ENCODE measurements around the gene MRTFA.

MRTFA gene

DNA sequence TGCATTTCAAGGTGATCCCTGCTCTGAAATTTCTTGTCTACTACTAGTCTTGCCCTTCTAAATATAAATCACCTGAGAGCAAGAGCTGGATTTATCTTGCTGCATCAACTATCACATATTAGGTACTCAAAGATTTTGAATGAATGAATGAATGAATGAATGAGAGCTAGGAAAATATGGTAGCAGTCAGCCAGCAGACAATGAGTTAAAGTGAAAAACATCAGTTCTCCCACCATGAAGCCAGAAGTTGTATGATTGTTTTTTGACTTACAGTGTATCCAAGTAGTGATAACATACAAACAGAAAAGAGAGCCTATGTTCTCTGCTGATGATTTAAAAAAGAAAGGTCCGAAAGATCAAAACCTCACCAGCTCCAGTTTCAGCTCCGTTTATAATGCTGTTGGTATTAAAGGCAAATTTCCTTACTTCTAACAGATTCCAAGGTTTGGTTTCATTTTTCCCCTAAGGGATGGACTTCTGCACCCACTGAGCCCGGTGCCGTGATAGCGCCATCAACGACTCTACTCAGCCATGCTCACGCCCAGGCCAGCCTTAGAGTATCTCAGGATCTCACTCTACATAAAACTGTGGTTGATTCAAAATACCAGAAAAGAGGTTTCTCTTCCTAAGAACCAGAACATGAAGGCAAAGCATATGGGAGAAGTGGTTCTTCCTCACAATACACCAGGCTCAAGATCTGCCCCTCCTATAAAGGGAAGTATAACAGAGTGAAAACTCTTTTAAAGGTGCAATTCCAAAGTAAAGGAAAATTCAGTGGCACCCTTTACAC is 174.1 kb downstream of the MRTFA start:
- no peaks in the 10 kb centered on the region for H3K4me1 ChIP-seq (ENCODE audit: control insufficient read depth, insufficient read depth, low read length)
- H3K27me3 ChIP-seq (ENCODE audit: control insufficient read depth, insufficient read depth, low read length) = no peaks in the 10 kb centered on the region
- no peak overlapping the region for H3K9ac ChIP-seq (ENCODE audit: low read length)
- no peaks in the 10 kb centered on the region for H3K36me3 ChIP-seq (ENCODE audit: control insufficient read depth, insufficient read depth, low read length)
- no peak overlapping the region for H3K27ac ChIP-seq (ENCODE audit: low read depth, low read length)
- peak overlapping the region; percentile 58 for H3K4me3 ChIP-seq (ENCODE audit: low read length)

DNA sequence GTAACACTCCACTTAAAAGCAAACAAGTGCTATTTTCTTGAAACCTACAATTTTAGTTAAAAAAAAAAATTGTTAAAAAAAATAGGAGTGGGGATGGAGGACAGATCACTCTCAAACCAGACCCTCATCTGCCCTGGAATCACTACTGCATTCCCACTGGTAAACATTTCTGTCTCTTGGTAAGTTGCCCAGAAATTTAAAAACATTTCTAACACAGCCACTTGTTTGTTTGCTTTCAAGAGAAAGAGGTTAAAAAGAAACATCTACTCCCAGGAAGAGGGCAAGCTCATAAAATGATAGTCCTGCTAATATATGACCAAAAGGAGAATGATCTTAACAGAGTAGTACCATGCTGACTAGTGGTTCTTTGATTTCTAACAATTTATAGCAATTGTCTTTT is 182.8 kb downstream of the MRTFA start:
- Histone ChIP-seq H3K9ac (ENCODE audit: low read length) (no peak overlapping the region), H3K27ac (ENCODE audit: low read depth, low read length) (no peak overlapping the region), H3K27me3 (ENCODE audit: control insufficient read depth, insufficient read depth, low read length) (no peaks in the 10 kb centered on the region), H3K36me3 (ENCODE audit: control insufficient read depth, insufficient read depth, low read length) (no peaks in the 10 kb centered on the region), H3K4me3 (ENCODE audit: low read length) (no peak overlapping the region), H3K4me1 (ENCODE audit: control insufficient read depth, insufficient read depth, low read length) (peaks cover 3% of the 10 kb centered on the region)

DNA sequence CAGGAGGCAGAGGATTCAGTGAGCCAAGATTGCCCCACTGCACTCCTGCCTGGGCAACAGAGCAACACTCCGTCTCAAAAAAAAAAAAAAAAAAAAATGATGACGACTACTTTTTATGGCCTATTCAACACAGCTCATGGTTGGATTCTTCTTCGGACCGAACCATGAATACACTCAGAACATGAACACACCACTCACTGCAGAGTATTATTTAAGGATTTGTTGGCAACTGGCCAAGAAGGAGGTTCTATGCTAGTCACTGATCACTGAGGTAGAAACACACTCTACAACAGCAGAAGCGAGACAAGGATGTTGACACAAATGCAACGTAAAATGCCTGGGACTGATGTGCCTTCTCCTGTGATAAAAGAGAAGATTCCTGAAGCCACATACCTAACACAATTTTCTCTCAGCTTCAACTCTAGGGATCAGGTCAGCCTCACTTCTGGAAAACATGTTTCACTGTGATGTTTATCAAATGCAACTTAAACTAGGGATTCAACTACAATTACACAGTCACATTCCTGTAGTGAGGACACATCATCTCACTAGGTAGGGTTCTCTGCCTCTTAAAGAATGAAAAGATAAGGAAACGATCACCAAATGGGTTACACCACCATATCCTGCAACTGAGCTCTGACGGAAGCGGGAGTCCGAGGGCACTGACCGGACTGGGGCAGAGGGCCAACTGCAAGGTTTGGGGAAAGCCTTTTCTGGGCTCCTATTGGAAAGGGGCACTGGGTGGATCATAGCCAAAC is 183.6 kb downstream of the MRTFA start:
- Histone ChIP-seq H3K27me3 (ENCODE audit: control insufficient read depth, insufficient read depth, low read length) (no peaks in the 10 kb centered on the region), H3K9ac (ENCODE audit: low read length) (no peak overlapping the region), H3K4me3 (ENCODE audit: low read length) (no peak overlapping the region), H3K4me1 (ENCODE audit: control insufficient read depth, insufficient read depth, low read length) (peaks cover 3% of the 10 kb centered on the region), H3K36me3 (ENCODE audit: control insufficient read depth, insufficient read depth, low read length) (no peaks in the 10 kb centered on the region), H3K27ac (ENCODE audit: low read depth, low read length) (no peak overlapping the region)

DNA sequence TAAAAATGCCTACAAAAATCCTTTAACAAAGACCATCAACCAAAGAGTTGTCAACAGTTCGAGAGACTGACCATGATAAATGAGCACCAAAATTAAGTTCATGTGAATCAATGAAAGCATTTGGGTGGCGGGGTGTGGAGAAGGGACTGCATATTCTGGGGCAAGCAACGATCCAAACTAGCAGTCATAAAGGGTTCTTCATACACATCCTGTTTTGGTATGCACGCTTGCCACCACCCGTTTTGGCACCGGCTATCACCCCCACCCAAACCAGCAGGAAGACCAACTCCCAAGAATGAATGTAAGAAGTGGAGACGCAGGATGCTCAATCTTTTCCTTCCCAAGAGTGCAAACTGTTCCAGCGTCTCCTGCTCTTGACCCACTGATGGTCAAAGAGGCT is 185.3 kb downstream of the MRTFA start:
- Histone ChIP-seq H3K27ac (ENCODE audit: low read depth, low read length) (no peak overlapping the region), H3K36me3 (ENCODE audit: control insufficient read depth, insufficient read depth, low read length) (no peaks in the 10 kb centered on the region), H3K27me3 (ENCODE audit: control insufficient read depth, insufficient read depth, low read length) (no peaks in the 10 kb centered on the region), H3K4me1 (ENCODE audit: control insufficient read depth, insufficient read depth, low read length) (peaks cover 3% of the 10 kb centered on the region), H3K9ac (ENCODE audit: low read length) (no peak overlapping the region), H3K4me3 (ENCODE audit: low read length) (no peak overlapping the region)

DNA sequence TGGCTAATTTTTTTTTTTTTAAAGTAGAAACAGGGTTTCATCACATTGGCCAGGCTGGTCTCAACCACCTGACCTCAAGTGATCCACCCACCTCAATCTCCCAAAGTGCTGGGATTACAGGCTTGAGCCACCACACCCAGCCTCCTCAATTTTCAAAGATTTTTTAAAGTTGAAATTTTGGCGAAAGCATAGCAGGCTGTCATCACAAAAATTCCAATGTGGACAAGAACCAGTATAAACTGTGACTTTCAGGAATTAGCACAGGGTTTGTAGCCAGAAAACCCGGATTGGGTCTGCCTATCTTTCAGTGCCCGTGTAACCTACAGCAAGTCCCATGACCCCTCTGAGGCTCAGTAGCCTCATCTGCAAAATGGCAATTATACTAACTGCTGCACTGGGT is 185.9 kb downstream of the MRTFA start:
- Histone ChIP-seq H3K4me1 (ENCODE audit: control insufficient read depth, insufficient read depth, low read length) (peaks cover 3% of the 10 kb centered on the region), H3K27me3 (ENCODE audit: control insufficient read depth, insufficient read depth, low read length) (no peaks in the 10 kb centered on the region), H3K27ac (ENCODE audit: low read depth, low read length) (no peak overlapping the region), H3K36me3 (ENCODE audit: control insufficient read depth, insufficient read depth, low read length) (no peaks in the 10 kb centered on the region), H3K4me3 (ENCODE audit: low read length) (no peak overlapping the region), H3K9ac (ENCODE audit: low read length) (no peak overlapping the region)

DNA sequence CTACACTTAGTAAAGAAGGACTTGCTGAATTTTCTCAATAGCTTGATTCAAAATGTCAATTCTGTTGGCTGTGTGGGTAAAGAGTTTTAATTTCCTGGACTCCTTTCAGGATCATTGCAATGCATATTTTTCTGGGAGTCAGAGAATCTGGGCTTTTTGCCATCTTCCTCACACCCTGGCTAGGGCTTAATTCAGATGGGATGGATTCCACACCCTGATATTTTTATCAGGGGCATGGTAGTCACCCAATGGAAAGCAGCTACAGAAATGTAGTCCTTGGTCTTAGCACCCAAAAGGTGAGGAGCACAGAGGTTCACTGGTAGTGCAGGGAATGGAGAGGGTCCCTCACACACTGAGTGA is 186.9 kb downstream of the MRTFA start:
- no peaks in the 10 kb centered on the region for H3K27me3 ChIP-seq (ENCODE audit: control insufficient read depth, insufficient read depth, low read length)
- H3K36me3 ChIP-seq (ENCODE audit: control insufficient read depth, insufficient read depth, low read length) = no peaks in the 10 kb centered on the region
- peaks cover 3% of the 10 kb centered on the region for H3K4me1 ChIP-seq (ENCODE audit: control insufficient read depth, insufficient read depth, low read length)
- H3K27ac ChIP-seq (ENCODE audit: low read depth, low read length) = no peak overlapping the region
- H3K4me3 ChIP-seq (ENCODE audit: low read length) = no peak overlapping the region
- H3K9ac ChIP-seq (ENCODE audit: low read length) = no peak overlapping the region

DNA sequence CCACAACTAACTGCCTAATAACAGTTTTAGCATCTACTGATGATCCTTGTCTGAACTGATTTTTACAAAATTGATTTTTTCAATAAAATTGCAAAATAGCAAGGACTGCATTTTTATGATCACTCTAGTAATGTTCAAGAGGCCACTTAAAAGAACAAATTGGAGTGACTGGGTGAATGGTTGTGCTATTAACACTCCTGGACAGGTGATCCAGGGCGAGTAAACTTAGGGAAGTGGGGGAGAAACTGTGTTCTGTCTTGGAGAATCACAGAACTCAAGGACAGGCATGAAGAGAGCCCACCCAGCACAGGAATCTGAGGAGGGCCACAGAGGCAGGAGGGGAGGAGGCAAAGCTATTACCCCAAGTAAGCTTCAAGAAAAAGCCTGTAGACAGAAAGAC is 190.3 kb downstream of the MRTFA start:
- Histone ChIP-seq H3K4me3 (ENCODE audit: low read length) (no peak overlapping the region), H3K9ac (ENCODE audit: low read length) (no peak overlapping the region), H3K27ac (ENCODE audit: low read depth, low read length) (no peak overlapping the region), H3K27me3 (ENCODE audit: control insufficient read depth, insufficient read depth, low read length) (no peaks in the 10 kb centered on the region), H3K4me1 (ENCODE audit: control insufficient read depth, insufficient read depth, low read length) (peaks cover 3% of the 10 kb centered on the region), H3K36me3 (ENCODE audit: control insufficient read depth, insufficient read depth, low read length) (no peaks in the 10 kb centered on the region)

DNA sequence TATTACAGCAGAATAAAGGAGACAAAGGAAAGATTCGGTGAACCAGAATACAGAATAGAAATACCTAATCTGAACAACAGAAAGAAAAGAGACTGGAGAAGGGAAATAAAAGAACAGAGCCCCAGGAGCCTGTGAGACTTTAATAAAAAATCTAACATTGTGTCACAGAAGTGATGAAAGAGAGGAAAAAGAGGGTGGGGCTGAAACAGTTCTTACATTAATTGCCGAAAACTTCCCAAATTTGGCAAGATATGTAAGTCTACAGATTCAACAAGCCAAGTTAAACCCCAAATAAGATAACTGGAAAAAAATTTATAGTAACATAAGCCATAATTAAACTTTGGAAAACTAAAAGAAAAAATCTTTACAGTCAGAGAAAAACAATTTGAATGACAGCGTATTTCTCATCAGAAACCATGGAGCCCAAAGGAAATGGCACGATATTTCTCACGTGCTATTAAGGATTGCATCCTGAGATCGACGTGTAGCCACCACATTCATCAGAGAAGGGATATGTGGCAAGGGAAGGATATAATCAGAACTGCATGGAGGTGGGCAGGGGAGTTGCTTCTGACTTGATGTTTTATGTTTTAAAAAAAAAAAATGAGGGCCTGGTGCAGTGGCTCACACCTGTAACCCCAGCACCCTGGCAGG is 192.2 kb downstream of the MRTFA start:
- no peak overlapping the region for H3K9ac ChIP-seq (ENCODE audit: low read length)
- no peaks in the 10 kb centered on the region for H3K36me3 ChIP-seq (ENCODE audit: control insufficient read depth, insufficient read depth, low read length)
- H3K4me1 ChIP-seq (ENCODE audit: control insufficient read depth, insufficient read depth, low read length) = peaks cover under 1% of the 10 kb centered on the region
- H3K27me3 ChIP-seq (ENCODE audit: control insufficient read depth, insufficient read depth, low read length) = no peaks in the 10 kb centered on the region
- H3K27ac ChIP-seq (ENCODE audit: low read depth, low read length) = no peak overlapping the region
- H3K4me3 ChIP-seq (ENCODE audit: low read length) = no peak overlapping the region

DNA sequence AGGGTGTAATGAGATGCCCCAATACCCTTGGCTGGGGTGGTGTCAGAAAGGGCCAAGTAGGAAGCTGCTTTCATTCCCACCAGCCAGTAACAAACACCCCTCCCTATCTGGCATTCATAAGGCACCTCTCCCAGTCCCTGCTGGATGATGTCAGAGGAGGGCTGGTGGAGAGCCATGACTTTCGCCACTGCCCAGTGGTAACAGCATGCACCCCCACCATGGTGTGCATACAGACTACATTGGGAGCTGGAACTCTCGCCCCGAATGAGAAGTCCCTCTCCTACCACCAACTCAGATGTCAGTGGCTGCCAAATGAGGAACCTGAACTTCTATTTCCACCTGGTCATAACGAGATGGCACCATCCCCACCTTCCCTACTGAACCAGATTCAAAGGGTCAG is 192.8 kb downstream of the MRTFA start:
- Histone ChIP-seq H3K36me3 (ENCODE audit: control insufficient read depth, insufficient read depth, low read length) (no peaks in the 10 kb centered on the region), H3K4me1 (ENCODE audit: control insufficient read depth, insufficient read depth, low read length) (no peaks in the 10 kb centered on the region), H3K27ac (ENCODE audit: low read depth, low read length) (no peak overlapping the region), H3K27me3 (ENCODE audit: control insufficient read depth, insufficient read depth, low read length) (no peaks in the 10 kb centered on the region), H3K9ac (ENCODE audit: low read length) (no peak overlapping the region), H3K4me3 (ENCODE audit: low read length) (no peak overlapping the region)

DNA sequence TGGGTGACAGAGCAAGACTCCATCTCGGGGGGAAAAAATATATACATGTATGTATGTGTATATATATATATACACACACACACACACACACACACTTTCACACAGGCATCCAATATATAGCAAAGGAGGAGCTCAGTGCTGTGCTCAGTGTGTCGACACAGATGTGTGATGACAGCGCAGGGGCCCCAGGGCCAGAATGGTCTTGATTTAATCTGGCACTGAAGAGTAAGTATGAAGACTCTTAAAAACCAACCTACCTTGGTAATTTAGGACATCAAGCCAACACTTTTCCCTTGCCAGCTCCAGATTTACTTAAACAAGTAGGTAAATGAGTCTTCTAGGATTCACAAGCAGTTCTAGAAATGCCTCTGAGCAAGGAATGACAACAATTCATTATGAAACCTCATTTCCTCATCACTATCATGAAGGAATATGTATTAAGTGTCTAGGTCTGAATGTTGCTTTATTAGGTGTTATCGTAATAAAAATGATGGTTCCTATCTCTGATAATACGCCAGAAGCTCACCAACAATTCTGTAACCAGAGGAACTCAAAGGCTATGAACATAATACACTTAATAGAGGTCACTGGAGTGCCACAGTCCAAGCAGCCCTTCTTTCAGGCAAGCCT is 194.6 kb downstream of the MRTFA start:
- Histone ChIP-seq H3K9ac (ENCODE audit: low read length) (no peak overlapping the region), H3K4me1 (ENCODE audit: control insufficient read depth, insufficient read depth, low read length) (peaks cover 2% of the 10 kb centered on the region), H3K27ac (ENCODE audit: low read depth, low read length) (no peak overlapping the region), H3K4me3 (ENCODE audit: low read length) (no peak overlapping the region), H3K27me3 (ENCODE audit: control insufficient read depth, insufficient read depth, low read length) (no peaks in the 10 kb centered on the region), H3K36me3 (ENCODE audit: control insufficient read depth, insufficient read depth, low read length) (no peaks in the 10 kb centered on the region)

DNA sequence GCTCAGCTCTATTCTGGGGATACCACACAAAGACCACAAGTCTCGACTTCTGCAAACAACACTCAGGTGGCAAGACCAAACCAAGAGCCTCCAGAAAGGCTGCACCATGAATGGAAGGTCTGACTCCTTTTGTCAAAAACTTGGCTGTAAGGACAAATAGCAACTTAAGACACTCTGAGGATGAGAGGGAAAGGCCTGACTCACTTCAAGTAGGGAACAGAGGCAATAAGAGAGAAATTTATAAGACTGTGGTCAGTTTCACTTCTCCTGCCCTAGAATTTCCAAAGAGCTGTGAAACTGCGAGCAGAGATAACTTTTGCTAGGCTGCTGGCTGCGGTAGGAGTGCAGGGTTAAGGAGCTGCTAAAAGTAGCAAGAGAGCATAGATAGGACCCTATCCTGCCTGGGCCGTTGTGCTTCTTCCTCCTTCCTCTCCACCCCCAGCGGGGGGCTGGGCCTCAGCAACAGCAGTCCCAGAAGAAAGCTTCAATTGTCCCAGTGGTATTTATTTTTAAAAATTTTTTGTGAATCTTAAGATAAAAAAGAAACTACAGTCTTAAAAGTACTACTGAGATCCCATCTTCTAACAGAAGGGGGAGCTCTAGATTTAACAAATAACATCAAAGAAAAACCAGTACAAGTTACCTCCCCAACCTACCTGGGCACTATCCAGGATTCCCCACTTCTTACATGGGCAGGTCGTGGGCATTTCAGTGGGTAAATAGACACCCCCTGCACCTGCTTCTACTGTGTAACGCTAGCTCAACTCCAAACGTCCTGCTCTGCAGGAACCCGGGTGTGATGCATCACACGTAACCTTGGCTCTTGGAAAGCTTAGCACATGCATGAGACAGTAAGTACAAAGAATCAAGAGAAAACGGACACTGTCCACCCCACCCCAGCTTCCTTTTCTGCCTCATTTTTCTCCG is 199.8 kb downstream of the MRTFA start:
- H3K4me3 ChIP-seq (ENCODE audit: low read length) = peak overlapping the region; percentile 11
- H3K27me3 ChIP-seq (ENCODE audit: control insufficient read depth, insufficient read depth, low read length) = no peaks in the 10 kb centered on the region
- no peaks in the 10 kb centered on the region for H3K36me3 ChIP-seq (ENCODE audit: control insufficient read depth, insufficient read depth, low read length)
- no peak overlapping the region for H3K9ac ChIP-seq (ENCODE audit: low read length)
- H3K27ac ChIP-seq (ENCODE audit: low read depth, low read length) = peak overlapping the region; percentile 45
- H3K4me1 ChIP-seq (ENCODE audit: control insufficient read depth, insufficient read depth, low read length) = peaks cover 9% of the 10 kb centered on the region

All from rectal smooth muscle tissue (tissue), 1 donor.